Uterus (tissue), 2 donors: Measurements from ENCODE around the gene ADSL.

Experiments
- CTCF ChIP-seq, 4 experiments: fragments of 200-600 bp in 2 of 4; fragments of 450-650 bp in 2 of 4; sonication (generic) in 2 of 4; IDR thresholded peaks; one replicate each; pipeline ENCODE4 v1.5.1; 2016 to 2019; ENCODE audit warnings: antibody characterized with exemption in 4 of 4, mild to moderate bottlenecking in 2 of 4, moderate library complexity in 1 of 4
- POLR2A ChIP-seq, 2 donors: fragments of 450-650 bp; IDR thresholded peaks; one replicate each; pipeline ENCODE4 v1.6.1; 2016; ENCODE audit warnings: antibody characterized with exemption in 2 of 2, mild to moderate bottlenecking in 1 of 2, moderate library complexity in 1 of 2

- TF ChIP-seq POLR2A (IDR thresholded peaks at IDR 0.05) (no peak), CTCF (IDR thresholded peaks at IDR 0.05) (no peak)
Observed at GRCh38 chr22:40341604-40342003, 4.7 kb upstream of the ADSL start.
